ENCODE data around the gene MS4A10. TPM values are rescaled to one million over a fixed set of nuclear protein-coding genes. Genes with fewer than 3 reads are reported as not detected.

MS4A10 gene
- total RNA-seq, 1 experiment from 2014 or later: not detected

GRCh38 chr11:60795291-60795690 lies 10.2 kb downstream of the MS4A10 start:
- Histone ChIP-seq H3K4me2 (ENCODE audit: low read length) (no peak overlapping the region), H3K9me3 (ENCODE audit: low read length) (0 out of 2 replicates have a peak, but pooled peaks cover 6% of the 10 kb centered on the region), H3K4me1 (ENCODE audit: insufficient read depth, low read length) (no peaks in the 10 kb centered on the region), H3F3A (ENCODE audit: low read length, unreplicated experiment) (no peaks in the 10 kb centered on the region), H3K9ac (ENCODE audit: low read length) (no peak overlapping the region), H3K4me3 (ENCODE audit: low read length) (no peak overlapping the region), H3K27ac (ENCODE audit: low read length) (no peak overlapping the region), H3K79me2 (ENCODE audit: low read length) (no peaks in the 10 kb centered on the region), H3K9me2 (replicated peaks; ENCODE audit: low read length) (no peaks in the 10 kb centered on the region), H4K20me1 (ENCODE audit: low read length) (no peaks in the 10 kb centered on the region), H2AFZ (ENCODE audit: low read length) (no peak overlapping the region), H3K27me3 (ENCODE audit: low read length) (peaks cover 26% of the 10 kb centered on the region; the same call in 1 of the 2 replicates), H3K36me3 (ENCODE audit: low read depth, low read length) (no peaks in the 10 kb centered on the region)
- ATAC-seq (no peak), DNase-seq (no peak)
- ChIA-PET POLR2A (ENCODE audit: unreplicated experiment) (no interaction called here), CTCF (no interaction called here)
- BruUV-seq (replicated peaks): no TSS peak
- TF ChIP-seq CTCF (conservative IDR thresholded peaks at IDR 0.05; ENCODE audit: low read depth, low read length) (no peak), EZH2phosphoT487 (IDR thresholded peaks at IDR 0.05; ENCODE audit: borderline replicate concordance, low read length) (no peak), EZH2 (IDR thresholded peaks at IDR 0.05; ENCODE audit: low read length, unreplicated experiment) (no peak)
- intact Hi-C loops (cut with micrococcal nuclease): no loop called here

GRCh38 chr11:60797846-60798630 lies 12.9 kb downstream of the MS4A10 start:
- ChIA-PET CTCF (no interaction called here), POLR2A (ENCODE audit: unreplicated experiment) (no interaction called here)
- Histone ChIP-seq H2AFZ (ENCODE audit: low read length) (no peak overlapping the region), H3K27ac (ENCODE audit: low read length) (no peak overlapping the region), H3K79me2 (ENCODE audit: low read length) (no peaks in the 10 kb centered on the region), H3K9ac (ENCODE audit: low read length) (no peak overlapping the region), H3K4me1 (ENCODE audit: insufficient read depth, low read length) (no peaks in the 10 kb centered on the region), H3K27me3 (ENCODE audit: low read length) (peaks cover 46% of the 10 kb centered on the region), H3K36me3 (ENCODE audit: low read depth, low read length) (no peaks in the 10 kb centered on the region), H3K9me2 (replicated peaks; ENCODE audit: low read length) (no peaks in the 10 kb centered on the region), H3K9me3 (ENCODE audit: low read length) (no peaks in the 10 kb centered on the region), H4K20me1 (ENCODE audit: low read length) (no peaks in the 10 kb centered on the region), H3K4me2 (ENCODE audit: low read length) (no peak overlapping the region), H3F3A (ENCODE audit: low read length, unreplicated experiment) (no peaks in the 10 kb centered on the region), H3K4me3 (ENCODE audit: low read length) (no peak overlapping the region)
- TF ChIP-seq CTCF (conservative IDR thresholded peaks at IDR 0.05; ENCODE audit: low read depth, low read length): no peak
- no peak for TF ChIP-seq EZH2 (IDR thresholded peaks at IDR 0.05; ENCODE audit: low read length, unreplicated experiment)
- no peak for TF ChIP-seq EZH2phosphoT487 (IDR thresholded peaks at IDR 0.05; ENCODE audit: borderline replicate concordance, low read length)
- intact Hi-C loops (cut with micrococcal nuclease): no loop called here
- DNase-seq (no peak), ATAC-seq (no peak)
- BruUV-seq (replicated peaks): no TSS peak

GRCh38 chr11:60798631-60799030 lies 13.5 kb downstream of the MS4A10 start:
- TF ChIP-seq EZH2phosphoT487 (IDR thresholded peaks at IDR 0.05; ENCODE audit: borderline replicate concordance, low read length) (no peak), CTCF (conservative IDR thresholded peaks at IDR 0.05; ENCODE audit: low read depth, low read length) (no peak), EZH2 (IDR thresholded peaks at IDR 0.05; ENCODE audit: low read length, unreplicated experiment) (no peak)
- no peak overlapping the region for H2AFZ ChIP-seq (ENCODE audit: low read length)
- no peaks in the 10 kb centered on the region for H3K9me3 ChIP-seq (ENCODE audit: low read length)
- no peaks in the 10 kb centered on the region for H3K4me1 ChIP-seq (ENCODE audit: insufficient read depth, low read length)
- no peaks in the 10 kb centered on the region for H3K36me3 ChIP-seq (ENCODE audit: low read depth, low read length)
- H3K4me3 ChIP-seq (ENCODE audit: low read length): no peak overlapping the region
- DNase-seq (no peak), ATAC-seq (no peak)
- ChIA-PET POLR2A (ENCODE audit: unreplicated experiment) (no interaction called here), CTCF (no interaction called here)
- H3F3A ChIP-seq (ENCODE audit: low read length, unreplicated experiment): no peaks in the 10 kb centered on the region
- H3K79me2 ChIP-seq (ENCODE audit: low read length): no peaks in the 10 kb centered on the region
- H3K27ac ChIP-seq (ENCODE audit: low read length): no peak overlapping the region
- no peak overlapping the region for H3K4me2 ChIP-seq (ENCODE audit: low read length)
- H3K27me3 ChIP-seq (ENCODE audit: low read length): peaks cover 52% of the 10 kb centered on the region
- intact Hi-C loops (cut with micrococcal nuclease): no loop called here
- no peaks in the 10 kb centered on the region for H4K20me1 ChIP-seq (ENCODE audit: low read length)
- no peak overlapping the region for H3K9ac ChIP-seq (ENCODE audit: low read length)
- no peaks in the 10 kb centered on the region for H3K9me2 ChIP-seq (replicated peaks; ENCODE audit: low read length)
- no TSS peak for BruUV-seq (replicated peaks)

Measured in PC-3 (cell line).